ENCODE measurements around the gene LEFTY1. TPM values are rescaled to one million over a fixed set of nuclear protein-coding genes. Genes with fewer than 3 reads are reported as not detected.

LEFTY1 gene
- total and polyA plus RNA-seq, 9 of the 15 experiments (the other 6 are each of a cell fraction or from before 2014, with no cell fraction given): 0.07 to 0.24 (median 0.17) TPM; not detected in 5

- TF ChIP-seq TFAM (CRISPR knock-in tag; conservative IDR thresholded peaks at IDR 0.05): no peak
- peak; percentile 97 for TF ChIP-seq GABPB1 (CRISPR knock-in tag; IDR thresholded peaks at IDR 0.05)
- TF ChIP-seq ILK (tag; IDR thresholded peaks at IDR 0.05; ENCODE audit: borderline replicate concordance, low read depth): no peak
- no peak for TF ChIP-seq KAT8 (IDR thresholded peaks at IDR 0.05; ENCODE audit: low read depth)
- TF ChIP-seq PRPF4 (IDR thresholded peaks at IDR 0.05; ENCODE audit: insufficient read depth, low read depth, low read length, poor library complexity, severe bottlenecking): no peak
- TF ChIP-seq SIX5 (IDR thresholded peaks at IDR 0.05; ENCODE audit: borderline replicate concordance in 1 of 2, insufficient read depth in 1 of 2, low read depth in 1 of 2, low read length in 2 of 2): no peak; a peak in 2 of 4 replicates
- TF ChIP-seq SMC3 (conservative IDR thresholded peaks at IDR 0.05; ENCODE audit: insufficient read depth, low read depth, low read length): no peak; the same call in 1 of the 2 replicates
- TF ChIP-seq RFX1 (IDR thresholded peaks at IDR 0.05): no peak
- TF ChIP-seq HSF4 (CRISPR knock-in tag; IDR thresholded peaks at IDR 0.05; ENCODE audit: borderline replicate concordance): no peak
- TF ChIP-seq ZNF184 (CRISPR knock-in tag; IDR thresholded peaks at IDR 0.05): no peak
- peak; percentile 49; the same call in 1 of the 2 replicates for TF ChIP-seq GTF2E2 (tag; IDR thresholded peaks at IDR 0.05)
- TF ChIP-seq MED1 (CRISPR knock-in tag; IDR thresholded peaks at IDR 0.05; ENCODE audit: borderline replicate concordance): no peak
- no peak for TF ChIP-seq ZNF778 (CRISPR knock-in tag; IDR thresholded peaks at IDR 0.05)
- peak; percentile 91 for TF ChIP-seq ETS1 (conservative IDR thresholded peaks at IDR 0.05; ENCODE audit: control insufficient read depth, low read depth, low read length)
- TF ChIP-seq BRF1 (IDR thresholded peaks at IDR 0.05; ENCODE audit: borderline replicate concordance, extremely low read depth, insufficient read length): no peak
- no peak for TF ChIP-seq BRF2 (IDR thresholded peaks at IDR 0.05; ENCODE audit: borderline replicate concordance, insufficient read depth, insufficient read length)
- no peak for TF ChIP-seq ZNF274 (IDR thresholded peaks at IDR 0.05; ENCODE audit: borderline replicate concordance, low read depth, low read length)
- no peak for TF ChIP-seq ATF2 (CRISPR knock-in tag; IDR thresholded peaks at IDR 0.05)
- no peak for TF ChIP-seq CBX8 (IDR thresholded peaks at IDR 0.05; ENCODE audit: borderline replicate concordance, extremely low read depth, low read depth, low read length, poor library complexity, severe bottlenecking)
- TF ChIP-seq ZBED1 (IDR thresholded peaks at IDR 0.05): 0 out of 2 replicates have a peak, but pooled peaks have one; percentile 35
- no peak for TF ChIP-seq CHD4 (IDR thresholded peaks at IDR 0.05; ENCODE audit: insufficient read depth, insufficient replicate concordance, low read depth, low read length, poor library complexity, severe bottlenecking)
Observed at GRCh38 chr1:225923692-225924555, 35.0 kb upstream of the LEFTY1 start, which contains the start of gene PYCR2 (continued).

All from K562 (cell line).